Astrocyte of the cerebellum (primary cell): Measurements from ENCODE around the gene TNS1.
A peak's percentile ranks its signal among the peaks of the same experiment; 100 is the strongest.

Experiments
- DNase-seq: peaks from one replicate; pipeline ENCODE4 v3.0.0-alpha.2; 2011; ENCODE audit warnings: low read depth
- H3K4me3 ChIP-seq: 2 replicates; pipeline ENCODE4 v1.5.1; 2011; ENCODE audit warnings: mild to moderate bottlenecking, low read depth, low read length, moderate library complexity
- CTCF ChIP-seq: IDR thresholded peaks from 2 replicates; pipeline ENCODE4 v1.5.1; 2012; ENCODE audit warnings: low read length, low read depth, moderate library complexity, mild to moderate bottlenecking; ENCODE audit errors: missing control alignments
- in situ Hi-C: cut with HindIII; loops from 2 replicates; pipeline ENCODE4 v1.10.0; 2017; ENCODE audit warnings: low sequenced_read_pairs

TNS1 gene

GRCh38 chr2:217866457-217866856, 136.3 kb downstream of the TNS1 start:
- in situ Hi-C loops, result no loop called here
- no peak for TF ChIP-seq CTCF
- no peak for DNase-seq
- no peak overlapping the region for H3K4me3 ChIP-seq

GRCh38 chr2:217864963-217865772, 137.6 kb downstream of the TNS1 start:
- no peak for TF ChIP-seq CTCF
- in situ Hi-C loops, result loop anchor here (5.0 kb wide), 1 partner anchor 58 kb away; no protein-coding TSS in a partner anchor
- H3K4me3 ChIP-seq, result no peak overlapping the region
- DNase-seq, result no peak

- DNase-seq, result no peak
- TF ChIP-seq CTCF, result no peak
- H3K4me3 ChIP-seq, result no peak overlapping the region
- in situ Hi-C loops, result loop anchor here (5.0 kb wide), 1 partner anchor 57 kb away; no protein-coding TSS in a partner anchor
These were observed 138.9 kb downstream of the TNS1 start for GRCh38 chr2:217863883-217864282.

GRCh38 chr2:217861334-217861877, 141.4 kb downstream of the TNS1 start:
- TF ChIP-seq CTCF, result no peak
- no peak overlapping the region for H3K4me3 ChIP-seq
- no peak for DNase-seq
- in situ Hi-C loops, result loop anchor here (5.0 kb wide), 1 partner anchor 54 kb away; no protein-coding TSS in a partner anchor

- in situ Hi-C loops, result loop anchor here (5.0 kb wide), 1 partner anchor 53 kb away; no protein-coding TSS in a partner anchor
- no peak for TF ChIP-seq CTCF
- no peak overlapping the region for H3K4me3 ChIP-seq
- no peak for DNase-seq
These were observed 142.9 kb downstream of the TNS1 start for GRCh38 chr2:217859926-217860325.

GRCh38 chr2:217858519-217859491, 144.0 kb downstream of the TNS1 start:
- no peak for TF ChIP-seq CTCF
- H3K4me3 ChIP-seq, result no peak overlapping the region
- in situ Hi-C loops, result no loop called here
- DNase-seq, result peak; percentile 48
